Endothelial cell of umbilical vein (primary cell): ENCODE measurements around the gene CNTD1. TPM values are rescaled to one million over a fixed set of nuclear protein-coding genes. Genes with fewer than 3 reads are reported as not detected.
A peak's percentile ranks its signal among the peaks of the same experiment; 100 is the strongest.

Experiments used
- BruUV-seq: library from RNA; stranded (reverse); fragments of 400-500 nt; replicated peaks from 2 replicates; lab custom pipeline; 2021; lab: Mats Ljungman, UMichigan
- CTCF ChIA-PET: fragments of 300-600, 350-600 bp; sonication (Branson Sonifier 250); formaldehyde crosslinking; loops from one replicate; lab custom pipeline; 2021; ENCODE audit warnings: antibody characterized with exemption, inconsistent platforms; lab: Charles Lee
- POLR2A ChIA-PET: fragments of 300-600, 350-600 bp; sonication (Branson Sonifier 250); formaldehyde crosslinking; loops from one replicate; lab custom pipeline; 2021; ENCODE audit warnings: antibody characterized with exemption, inconsistent platforms; lab: Charles Lee
- DNase-seq: peaks from one replicate; pipeline ENCODE4 v3.0.0-alpha.2; 2011; ENCODE audit warnings: low read depth, low spot score
- FAIRE-seq: peaks from 2 replicates; lab custom pipeline; 2011; peaks lifted over from hg19 to GRCh38; lab: Jason Lieb, UNC
- H2AFZ ChIP-seq: 2 replicates; pipeline ENCODE4 v1.6.0; 2012; ENCODE audit warnings: low read depth, low read length, control low read depth, inconsistent platforms
- H3K27ac ChIP-seq: 2 replicates; pipeline ENCODE4 v1.5.1; 2011; ENCODE audit warnings: low read depth, mild to moderate bottlenecking, control low read depth, low read length, moderate library complexity; ENCODE audit not compliant: insufficient read depth
- H3K27me3 ChIP-seq, 2 experiments: 2 replicates each; pipeline versions ENCODE4 v1.6.0 to v1.6.1; 2011; ENCODE audit warnings: low read length in 2 of 2, mixed read lengths in 1 of 2; ENCODE audit not compliant: control insufficient read depth in 2 of 2, insufficient read depth in 2 of 2
- H3K36me3 ChIP-seq, 2 experiments: 2 replicates in 1 of 2; 3 replicates in 1 of 2; pipeline ENCODE4 v1.5.1; 2011; ENCODE audit warnings: low read length in 2 of 2, mild to moderate bottlenecking in 1 of 2, moderate library complexity in 1 of 2; ENCODE audit not compliant: control insufficient read depth in 2 of 2, insufficient read depth in 2 of 2; ENCODE audit errors: extremely low read depth in 1 of 2
- H3K4me1 ChIP-seq: 3 replicates; pipeline ENCODE4 v1.5.1; 2011; ENCODE audit warnings: mild to moderate bottlenecking, low read length; ENCODE audit not compliant: control insufficient read depth, insufficient read depth; ENCODE audit errors: extremely low read depth
- H3K4me2 ChIP-seq: 2 replicates; pipeline ENCODE4 v1.6.1; 2011; ENCODE audit warnings: low read length, control low read depth, mixed read lengths; ENCODE audit not compliant: insufficient read depth
- H3K4me3 ChIP-seq, 3 experiments: fragments of 200-600 bp in 1 of 3; sonication (generic), shearing (Covaris generic) in 1 of 3; replicated peaks in 1 of 3; 2 replicates each; pipeline ENCODE4 v1.5.1; 2011 to 2016; ENCODE audit warnings: control low read depth in 3 of 3, low read length in 3 of 3, mild to moderate bottlenecking in 2 of 3, inconsistent platforms in 1 of 3, low read depth in 1 of 3, moderate library complexity in 1 of 3; ENCODE audit not compliant: insufficient read depth in 1 of 3
- H3K79me2 ChIP-seq: 2 replicates; pipeline ENCODE4 v1.6.0; 2012; ENCODE audit warnings: low read length, inconsistent platforms; ENCODE audit not compliant: control insufficient read depth, insufficient read depth
- H3K9ac ChIP-seq: replicated peaks from 2 replicates; pipeline ENCODE3; 2011; ENCODE audit warnings: low read length, control low read depth; ENCODE audit not compliant: insufficient read depth; ENCODE audit errors: extremely low read depth
- H3K9me1 ChIP-seq: replicated peaks from 3 replicates; pipeline ENCODE4 v1.6.0; 2011; ENCODE audit warnings: mild to moderate bottlenecking, low read length; ENCODE audit not compliant: control insufficient read depth, insufficient read depth; ENCODE audit errors: extremely low read depth
- H3K9me3 ChIP-seq: replicated peaks from 2 replicates; pipeline ENCODE4 v1.5.1; 2012; ENCODE audit warnings: low read length, inconsistent platforms; ENCODE audit not compliant: control insufficient read depth, insufficient read depth
- H4K20me1 ChIP-seq: replicated peaks from 2 replicates; pipeline ENCODE3; 2011; ENCODE audit warnings: mild to moderate bottlenecking, low read length; ENCODE audit not compliant: control insufficient read depth, insufficient read depth; ENCODE audit errors: extremely low read depth
- EZH2 ChIP-seq: IDR thresholded peaks from 2 replicates; pipeline ENCODE4 v1.6.1; 2012; ENCODE audit warnings: borderline replicate concordance, low read depth, mild to moderate bottlenecking, moderate library complexity, low read length, inconsistent platforms; ENCODE audit not compliant: severe bottlenecking
- FOS ChIP-seq: IDR thresholded peaks from 2 replicates; pipeline ENCODE4 v1.6.1; 2011; ENCODE audit warnings: mild to moderate bottlenecking, low read length, moderate library complexity, borderline replicate concordance; ENCODE audit not compliant: insufficient read depth
- GATA2 ChIP-seq: IDR thresholded peaks from 2 replicates; pipeline ENCODE4 v1.7.0; 2011; ENCODE audit warnings: low read depth, mild to moderate bottlenecking, moderate library complexity, mixed read lengths, low read length; ENCODE audit not compliant: insufficient read length, insufficient read depth
- JUN ChIP-seq: IDR thresholded peaks from 2 replicates; pipeline ENCODE4 v1.6.1; 2011; ENCODE audit warnings: borderline replicate concordance, low read depth; ENCODE audit not compliant: insufficient read length, insufficient read depth
- MYC ChIP-seq: IDR thresholded peaks from one replicate; pipeline ENCODE4 v1.6.1; 2011; ENCODE audit warnings: mild to moderate bottlenecking, low read depth, low read length
- POLR2A ChIP-seq: IDR thresholded peaks from 2 replicates; pipeline ENCODE4 v1.6.1; 2012; ENCODE audit warnings: low read depth, mild to moderate bottlenecking, control low read depth, low read length
- POLR2AphosphoS5 ChIP-seq: IDR thresholded peaks from 2 replicates; pipeline ENCODE4 v1.6.1; 2012; ENCODE audit warnings: low read depth, mild to moderate bottlenecking, control low read depth, low read length, moderate library complexity; ENCODE audit not compliant: insufficient read depth
- dilution Hi-C: fragments of 300-500 bp; cut with MboI; formaldehyde crosslinking; loops from one replicate; pipeline ENCODE4 v1.15.0; 2019; ENCODE audit warnings: low sequenced_read_pairs; ENCODE audit not compliant: extremely low pct_ligation_motif_present
- intact Hi-C: fragments of 100-400 bp; cut with micrococcal nuclease; formaldehyde crosslinking; loops from one replicate; pipeline ENCODE4 v1.10.0; 2022
- polyA plus RNA-seq, 4 experiments: library from polyadenylated mRNA; depleted of rRNA in 3 of 4; stranded (reverse) in 3 of 4; unstranded in 1 of 4; fragments of >200 nt; gene quantifications; 2 replicates each; pipeline versions ENCODE4 v1.2.1 to v1.2.3, GENCODE V29; 2011 to 2012; ENCODE audit warnings: missing spikeins in 1 of 4
- total RNA-seq: library from RNA; stranded (reverse); gene quantifications from 2 replicates; pipeline ENCODE4 v1.2.3, GENCODE V29; 2021
- TF ChIP-seq, protein P1 (sequence below): IDR thresholded peaks from 2 replicates; pipeline ENCODE4 v1.6.1; 2011; ENCODE audit not compliant: insufficient read depth, insufficient read length
- TF ChIP-seq, protein P2 (sequence below), 2 donors: IDR thresholded peaks; 1 replicate in 1 of 2; 2 replicates in 1 of 2; pipeline ENCODE4 v1.5.1; 2011; ENCODE audit warnings: low read length in 2 of 2, mild to moderate bottlenecking in 2 of 2, moderate library complexity in 2 of 2, control low read depth in 1 of 2, inconsistent platforms in 1 of 2, low read depth in 1 of 2; ENCODE audit not compliant: insufficient read depth in 1 of 2; ENCODE audit errors: extremely low read depth in 1 of 2

Gene CNTD1
- total and polyA plus RNA-seq, 2 donors (not counting 3 experiments of a cell fraction or from before 2014, with no cell fraction given) = not detected

DNA sequence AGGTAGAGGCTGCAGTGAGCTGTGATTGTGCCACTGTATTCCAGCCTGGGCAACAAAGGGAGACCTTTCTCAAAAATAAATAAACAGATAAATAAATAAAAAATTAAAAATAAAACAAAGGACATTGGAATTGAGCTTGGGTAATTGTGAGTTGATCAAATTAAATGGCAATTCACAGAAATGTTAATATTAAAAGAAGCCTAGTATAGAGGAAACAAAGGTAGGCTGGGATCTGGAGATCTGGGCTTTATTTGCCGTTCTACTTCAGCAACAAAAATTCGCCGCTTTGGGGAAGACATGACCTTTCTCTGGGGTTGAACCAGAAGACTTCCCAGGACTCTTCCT, 25.7 kb upstream of the CNTD1 start:
- dilution Hi-C loops = no loop called here
- no peaks in the 10 kb centered on the region for H3K79me2 ChIP-seq
- peak overlapping the region; percentile 73 for H3K27ac ChIP-seq
- peak overlapping the region; percentile 27 for H2AFZ ChIP-seq
- H3K4me2 ChIP-seq = peak overlapping the region; percentile 25
- H3K9me1 ChIP-seq = no peaks in the 10 kb centered on the region
- POLR2A ChIA-PET = interaction anchor here (1.1 to 1.5 kb wide), 3 partner anchors 9 to 12 kb away, joined by 3 to 6 read pairs (median 4); partner anchors contain the start of gene RAMP2
- H3K9ac ChIP-seq = peak overlapping the region; percentile 67
- no peaks in the 10 kb centered on the region for H3K9me3 ChIP-seq
- H4K20me1 ChIP-seq = no peaks in the 10 kb centered on the region
- no TSS peak for BruUV-seq
- TF ChIP-seq GATA2 = no peak
- TF ChIP-seq, protein P1, sequence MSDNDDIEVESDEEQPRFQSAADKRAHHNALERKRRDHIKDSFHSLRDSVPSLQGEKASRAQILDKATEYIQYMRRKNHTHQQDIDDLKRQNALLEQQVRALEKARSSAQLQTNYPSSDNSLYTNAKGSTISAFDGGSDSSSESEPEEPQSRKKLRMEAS = no peak
- TF ChIP-seq FOS = no peak
- TF ChIP-seq, protein P2, sequence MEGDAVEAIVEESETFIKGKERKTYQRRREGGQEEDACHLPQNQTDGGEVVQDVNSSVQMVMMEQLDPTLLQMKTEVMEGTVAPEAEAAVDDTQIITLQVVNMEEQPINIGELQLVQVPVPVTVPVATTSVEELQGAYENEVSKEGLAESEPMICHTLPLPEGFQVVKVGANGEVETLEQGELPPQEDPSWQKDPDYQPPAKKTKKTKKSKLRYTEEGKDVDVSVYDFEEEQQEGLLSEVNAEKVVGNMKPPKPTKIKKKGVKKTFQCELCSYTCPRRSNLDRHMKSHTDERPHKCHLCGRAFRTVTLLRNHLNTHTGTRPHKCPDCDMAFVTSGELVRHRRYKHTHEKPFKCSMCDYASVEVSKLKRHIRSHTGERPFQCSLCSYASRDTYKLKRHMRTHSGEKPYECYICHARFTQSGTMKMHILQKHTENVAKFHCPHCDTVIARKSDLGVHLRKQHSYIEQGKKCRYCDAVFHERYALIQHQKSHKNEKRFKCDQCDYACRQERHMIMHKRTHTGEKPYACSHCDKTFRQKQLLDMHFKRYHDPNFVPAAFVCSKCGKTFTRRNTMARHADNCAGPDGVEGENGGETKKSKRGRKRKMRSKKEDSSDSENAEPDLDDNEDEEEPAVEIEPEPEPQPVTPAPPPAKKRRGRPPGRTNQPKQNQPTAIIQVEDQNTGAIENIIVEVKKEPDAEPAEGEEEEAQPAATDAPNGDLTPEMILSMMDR (IDR thresholded peaks at IDR 0.05; ENCODE audit: extremely low read depth in 1 of 2, insufficient read depth in 1 of 2, low read depth in 1 of 2, low read length in 2 of 2) = no peak
- TF ChIP-seq JUN = no peak
- TF ChIP-seq MYC = no peak
- no peak for TF ChIP-seq POLR2A
- TF ChIP-seq EZH2 = no peak
- no peak for TF ChIP-seq POLR2AphosphoS5
- CTCF ChIA-PET = interaction anchor here (0.7 to 4.8 kb wide), 11 partner anchors 10 to 225 kb away, joined by 3 to 53 read pairs (median 5); partner anchors contain the start of genes BECN1, CNTD1, COA3 and PSMC3IP
- no peaks in the 10 kb centered on the region for H3K27me3 ChIP-seq
- H3K36me3 ChIP-seq = no peaks in the 10 kb centered on the region
- DNase-seq (no peak), FAIRE-seq (no peak)
- intact Hi-C loops = loop anchor here (1.0 kb wide), 1 partner anchor 10 kb away; no protein-coding TSS in a partner anchor
- peaks cover 26% of the 10 kb centered on the region for H3K4me1 ChIP-seq
- peak overlapping the region in 2 of 3 experiments; percentile 68 to 71 for H3K4me3 ChIP-seq
